ENCODE measurements around the gene SRGAP3.

- no peak for TF ChIP-seq CTCF (conservative IDR thresholded peaks at IDR 0.05 in 1 of 2, IDR thresholded peaks at IDR 0.05 in 1 of 2; ENCODE audit: low read depth in 1 of 2, low read length in 2 of 2)
- TF ChIP-seq EZH2 (IDR thresholded peaks at IDR 0.05; ENCODE audit: low read length, missing control alignments) = no peak
Observed at GRCh38 chr3:8931342-8931741, 318.1 kb downstream of the SRGAP3 start.
